Astrocyte of the cerebellum (primary cell): ENCODE results near the gene CEMIP2.

ENCODE experiments used
- DNase-seq: peaks from one replicate; pipeline ENCODE4 v3.0.0-alpha.2; 2011; ENCODE audit warnings: low read depth
- H3K4me3 ChIP-seq: 2 replicates; pipeline ENCODE4 v1.5.1; 2011; ENCODE audit warnings: mild to moderate bottlenecking, low read depth, low read length, moderate library complexity
- in situ Hi-C: cut with HindIII; loops from 2 replicates; pipeline ENCODE4 v1.10.0; 2017; ENCODE audit warnings: low sequenced_read_pairs
- TF ChIP-seq, protein P1 (sequence below): IDR thresholded peaks from 2 replicates; pipeline ENCODE4 v1.5.1; 2012; ENCODE audit warnings: low read length, low read depth, moderate library complexity, mild to moderate bottlenecking; ENCODE audit errors: missing control alignments

The CEMIP2 gene

GRCh38 chr9:71767163-71767775 is 1.0 kb downstream of the CEMIP2 start:
- TF ChIP-seq, protein P1, sequence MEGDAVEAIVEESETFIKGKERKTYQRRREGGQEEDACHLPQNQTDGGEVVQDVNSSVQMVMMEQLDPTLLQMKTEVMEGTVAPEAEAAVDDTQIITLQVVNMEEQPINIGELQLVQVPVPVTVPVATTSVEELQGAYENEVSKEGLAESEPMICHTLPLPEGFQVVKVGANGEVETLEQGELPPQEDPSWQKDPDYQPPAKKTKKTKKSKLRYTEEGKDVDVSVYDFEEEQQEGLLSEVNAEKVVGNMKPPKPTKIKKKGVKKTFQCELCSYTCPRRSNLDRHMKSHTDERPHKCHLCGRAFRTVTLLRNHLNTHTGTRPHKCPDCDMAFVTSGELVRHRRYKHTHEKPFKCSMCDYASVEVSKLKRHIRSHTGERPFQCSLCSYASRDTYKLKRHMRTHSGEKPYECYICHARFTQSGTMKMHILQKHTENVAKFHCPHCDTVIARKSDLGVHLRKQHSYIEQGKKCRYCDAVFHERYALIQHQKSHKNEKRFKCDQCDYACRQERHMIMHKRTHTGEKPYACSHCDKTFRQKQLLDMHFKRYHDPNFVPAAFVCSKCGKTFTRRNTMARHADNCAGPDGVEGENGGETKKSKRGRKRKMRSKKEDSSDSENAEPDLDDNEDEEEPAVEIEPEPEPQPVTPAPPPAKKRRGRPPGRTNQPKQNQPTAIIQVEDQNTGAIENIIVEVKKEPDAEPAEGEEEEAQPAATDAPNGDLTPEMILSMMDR = no peak
- H3K4me3 ChIP-seq = peak overlapping the region; percentile 61
- no peak for DNase-seq
- in situ Hi-C loops = no loop called here

DNA sequence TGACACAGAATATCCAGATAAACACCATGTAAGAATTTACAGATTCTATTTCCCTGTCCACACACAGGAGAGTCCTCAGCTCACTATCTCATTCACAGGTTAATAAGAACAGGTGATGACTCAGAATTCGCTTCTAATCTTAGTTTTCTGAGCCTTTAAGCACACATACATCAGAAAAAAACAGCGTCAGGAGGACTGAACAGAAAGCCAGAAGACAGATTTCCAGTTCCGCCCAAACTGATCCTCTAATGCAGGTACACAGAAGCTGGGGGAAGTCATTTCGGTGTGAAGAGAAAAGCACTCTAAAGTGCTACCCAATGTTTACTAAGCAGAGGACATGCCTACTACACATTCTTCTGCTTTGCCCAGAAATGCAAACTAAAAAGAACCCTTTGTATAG is 1.6 kb downstream of the CEMIP2 start:
- in situ Hi-C loops = no loop called here
- TF ChIP-seq, protein P1 = no peak
- DNase-seq = no peak
- peak overlapping the region; percentile 61 for H3K4me3 ChIP-seq

DNA sequence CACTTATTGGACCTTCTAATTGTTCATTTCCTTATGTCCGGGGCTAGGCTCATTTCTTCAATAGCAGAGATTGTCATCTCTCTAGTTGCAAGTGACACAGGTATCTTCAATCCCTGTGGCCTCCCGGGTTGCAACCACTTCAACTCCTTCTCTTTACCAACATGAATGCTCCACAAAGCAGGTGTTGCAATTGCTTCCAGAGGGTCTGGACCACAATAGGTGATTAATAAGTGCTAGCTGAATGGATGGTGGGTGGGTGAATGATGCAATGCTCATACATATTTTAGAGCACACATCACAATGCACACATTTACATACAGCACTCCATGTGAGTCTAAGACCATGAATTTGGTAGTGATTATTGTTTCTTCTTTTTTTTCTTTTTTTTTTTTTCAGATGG is 2.6 kb downstream of the CEMIP2 start:
- no peak overlapping the region for H3K4me3 ChIP-seq
- TF ChIP-seq, protein P1 = no peak
- in situ Hi-C loops = no loop called here
- no peak for DNase-seq

DNA sequence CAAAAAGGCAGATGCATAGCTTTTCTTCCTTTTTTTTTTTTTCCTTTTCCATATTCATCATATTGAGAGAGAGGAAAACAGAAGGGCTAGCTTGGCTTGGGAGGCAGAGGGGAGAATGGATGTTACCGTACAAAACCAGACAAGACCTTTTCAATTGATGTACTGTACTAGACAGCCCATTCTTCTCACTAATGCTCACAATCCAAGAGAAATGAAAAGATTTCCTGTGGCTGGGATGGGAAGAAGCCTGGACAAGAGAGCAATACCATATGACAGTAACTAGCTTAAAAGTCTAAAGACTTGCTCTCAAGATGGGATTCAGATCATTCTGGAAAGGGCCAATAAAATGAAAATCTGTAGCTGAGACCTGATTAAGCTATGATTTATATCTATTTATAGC is 3.4 kb downstream of the CEMIP2 start:
- no peak overlapping the region for H3K4me3 ChIP-seq
- DNase-seq = no peak
- in situ Hi-C loops = no loop called here
- TF ChIP-seq, protein P1 = no peak

- no peak for DNase-seq
- in situ Hi-C loops = no loop called here
- TF ChIP-seq, protein P1 = no peak
- H3K4me3 ChIP-seq = no peak overlapping the region
Measured at GRCh38 chr9:71764463-71764862, 3.9 kb downstream of the CEMIP2 start.

DNA sequence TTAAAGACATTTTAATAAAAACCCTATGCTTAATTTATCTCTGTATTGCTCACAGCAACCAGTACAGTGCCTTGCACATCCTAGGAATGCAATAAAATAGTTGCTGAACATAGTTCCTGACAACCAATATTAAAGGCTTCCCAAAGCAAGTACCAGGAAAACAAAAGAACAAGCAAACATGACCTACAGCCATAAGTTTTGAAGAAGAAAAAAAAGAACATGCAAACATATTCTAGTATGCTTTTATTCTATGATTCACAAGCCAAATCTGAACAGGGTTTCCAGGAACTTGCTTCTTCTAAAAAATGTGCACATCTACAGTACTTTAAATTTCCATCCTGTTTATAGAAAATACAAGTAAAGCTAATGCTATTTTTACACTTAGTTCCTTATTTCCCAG is 4.5 kb downstream of the CEMIP2 start:
- no peak overlapping the region for H3K4me3 ChIP-seq
- in situ Hi-C loops = no loop called here
- TF ChIP-seq, protein P1 = no peak
- no peak for DNase-seq
